ENCODE data around the gene LNP1. TPM values are rescaled to one million over a fixed set of nuclear protein-coding genes. Genes with fewer than 3 reads are reported as not detected.

The LNP1 gene
- total RNA-seq, 3 donors from 2014 or later (not counting 1 experiment from before 2014, with no cell fraction given): 0.39 to 0.85 (median 0.73) TPM

GRCh38 chr3:100454677-100455076, 53.3 kb downstream of the LNP1 start:
- no peak for TF ChIP-seq CTCF (IDR thresholded peaks at IDR 0.05)
- no peak for ATAC-seq
- 88% methylated on average over 4 of the region's 4 CpGs for WGBS (ENCODE audit: insufficient coverage)
- no peak overlapping the region for H3K4me3 ChIP-seq (ENCODE audit: low read length)
- no peaks in the 10 kb centered on the region for H3K9me3 Mint-ChIP-seq
- H3K36me3 Mint-ChIP-seq: no peaks in the 10 kb centered on the region
- no peaks in the 10 kb centered on the region for H3K4me1 Mint-ChIP-seq
- H3K27ac ChIP-seq (ENCODE audit: low read length): no peak overlapping the region
- no peaks in the 10 kb centered on the region for H3K27me3 Mint-ChIP-seq (ENCODE audit: low read depth in 2 of 2)
- no peaks in the 10 kb centered on the region for H3K27me3 ChIP-seq (ENCODE audit: control insufficient read depth, insufficient read depth, low read length)
- H3K4me1 ChIP-seq (ENCODE audit: control insufficient read depth, insufficient read depth, low read length): no peaks in the 10 kb centered on the region
- H3K9me3 ChIP-seq (ENCODE audit: control insufficient read depth, insufficient read depth, low read length): no peaks in the 10 kb centered on the region
- intact Hi-C loops (cut with micrococcal nuclease): no loop called here
- no peak overlapping the region for H3K27ac Mint-ChIP-seq
- no peaks in the 10 kb centered on the region for H3K36me3 ChIP-seq (ENCODE audit: control insufficient read depth, insufficient read depth, low read length)
- no peak overlapping the region for H3K4me3 Mint-ChIP-seq
- DNase-seq: no peak

DNA sequence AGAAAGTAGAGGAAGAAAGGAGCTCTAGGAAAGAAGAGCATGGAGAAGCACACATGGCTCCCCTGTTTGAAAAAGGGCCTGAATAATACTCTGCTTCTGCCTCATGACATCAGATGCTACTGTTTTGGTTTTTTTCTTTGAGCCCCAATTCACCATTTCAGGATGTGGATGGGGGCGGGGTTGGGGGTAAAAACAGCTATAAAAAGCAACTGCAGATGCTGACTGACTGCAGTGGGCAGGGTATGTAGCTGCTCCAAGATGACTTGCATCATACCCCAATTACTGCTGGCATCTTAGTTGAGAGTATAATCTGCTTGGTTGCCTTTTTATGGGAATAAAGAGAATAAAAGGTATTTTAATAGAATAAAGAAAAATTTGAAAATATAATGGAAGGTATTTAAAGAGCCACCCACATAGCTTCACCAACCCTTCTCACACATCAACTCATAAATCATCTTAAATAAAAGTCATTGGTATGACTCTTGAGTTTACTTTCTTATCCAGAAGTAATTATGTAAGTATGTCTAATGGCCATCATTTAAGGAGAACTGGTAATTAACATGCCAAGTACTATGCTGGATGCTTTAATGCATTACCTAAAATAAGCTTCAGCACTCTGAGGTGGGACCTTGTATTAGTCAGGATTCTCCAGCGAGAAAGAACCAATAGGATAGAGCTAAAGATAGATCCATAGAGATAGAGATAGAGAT, 54.7 kb downstream of the LNP1 start:
- H3K27me3 ChIP-seq (ENCODE audit: control insufficient read depth, insufficient read depth, low read length): no peaks in the 10 kb centered on the region
- ATAC-seq (no peak), DNase-seq (no peak)
- H3K9me3 ChIP-seq (ENCODE audit: control insufficient read depth, insufficient read depth, low read length): no peaks in the 10 kb centered on the region
- intact Hi-C loops (cut with micrococcal nuclease): no loop called here
- no peak for TF ChIP-seq CTCF (IDR thresholded peaks at IDR 0.05)
- Mint-ChIP-seq H3K9me3 (no peaks in the 10 kb centered on the region), H3K27me3 (ENCODE audit: low read depth in 2 of 2) (peaks cover 0 to under 1% of the 10 kb centered on the region in 2 donors), H3K27ac (no peak overlapping the region), H3K36me3 (no peaks in the 10 kb centered on the region), H3K4me1 (no peaks in the 10 kb centered on the region), H3K4me3 (no peak overlapping the region)
- no peak overlapping the region for H3K4me3 ChIP-seq (ENCODE audit: low read length)
- H3K27ac ChIP-seq (ENCODE audit: low read length): no peak overlapping the region
- 94% methylated on average over 1 of the region's 2 CpGs for WGBS (ENCODE audit: insufficient coverage)
- H3K4me1 ChIP-seq (ENCODE audit: control insufficient read depth, insufficient read depth, low read length): no peaks in the 10 kb centered on the region
- no peaks in the 10 kb centered on the region for H3K36me3 ChIP-seq (ENCODE audit: control insufficient read depth, insufficient read depth, low read length)

- 100% methylated on average over 1 of the region's 1 CpG for WGBS (ENCODE audit: insufficient coverage)
Observed at GRCh38 chr3:100456745-100457144, 55.4 kb downstream of the LNP1 start.

More at GRCh38 chr3:100456745-100457144, 55.4 kb downstream of the LNP1 start:
- Mint-ChIP-seq H3K4me3 (no peak overlapping the region), H3K4me1 (no peaks in the 10 kb centered on the region), H3K9me3 (no peaks in the 10 kb centered on the region), H3K27ac (no peak overlapping the region), H3K27me3 (ENCODE audit: low read depth in 2 of 2) (peaks cover 0 to 4% of the 10 kb centered on the region in 2 donors), H3K36me3 (no peaks in the 10 kb centered on the region)
- no peak for TF ChIP-seq CTCF (IDR thresholded peaks at IDR 0.05)
- intact Hi-C loops (cut with micrococcal nuclease): no loop called here
- DNase-seq: no peak
- Histone ChIP-seq H3K4me1 (ENCODE audit: control insufficient read depth, insufficient read depth, low read length) (no peaks in the 10 kb centered on the region), H3K36me3 (ENCODE audit: control insufficient read depth, insufficient read depth, low read length) (no peaks in the 10 kb centered on the region), H3K27ac (ENCODE audit: low read length) (no peak overlapping the region), H3K4me3 (ENCODE audit: low read length) (no peak overlapping the region), H3K9me3 (ENCODE audit: control insufficient read depth, insufficient read depth, low read length) (no peaks in the 10 kb centered on the region), H3K27me3 (ENCODE audit: control insufficient read depth, insufficient read depth, low read length) (no peaks in the 10 kb centered on the region)
- ATAC-seq: no peak

All from natural killer cell (primary cell).